Measurements from ENCODE around the gene OR13C9. TPM values are rescaled to one million over a fixed set of nuclear protein-coding genes. Genes with fewer than 3 reads are reported as not detected.

Gene OR13C9
- not detected in 5 replicates for total RNA-seq (2022; extraction: Qiagen RNA extraction)

GRCh38 chr9:104618104-104618503 lies at the start of gene OR13C9:
OR13C9 (minus strand) TSS chr9:104618204; CDS start chr9:104618204, 0 bp downstream.

GRCh38 chr9:104605527-104605926 lies 12.5 kb downstream of the OR13C9 start, which contains the start of gene OR13C2:
OR13C2 (minus strand) TSS chr9:104605627; CDS start chr9:104605627, 0 bp downstream.

GRCh38 chr9:104599313-104599712 lies 18.7 kb downstream of the OR13C9 start, which contains the start of gene OR13C5:
OR13C5 (minus strand) TSS chr9:104599413; CDS start chr9:104599413, 0 bp downstream.

GRCh38 chr9:104568868-104569267 lies 49.1 kb downstream of the OR13C9 start, which contains the start of gene OR13C8:
OR13C8 (plus strand) TSS chr9:104569168; CDS start chr9:104569168, 0 bp downstream.

Other genes with a start within 250 kb of the OR13C9 start
- gene OR13F1, start 113.9 kb downstream of the OR13C9 start, total RNA-seq (2022; extraction: Qiagen RNA extraction) = not detected in 5 replicates
- not detected in 5 replicates for gene OR13C4, start 91.0 kb downstream of the OR13C9 start, total RNA-seq (2022; extraction: Qiagen RNA extraction)
- gene OR13C3, start 81.3 kb downstream of the OR13C9 start, total RNA-seq (2022; extraction: Qiagen RNA extraction) = not detected in 5 replicates
- gene OR13C8, start 49.0 kb downstream of the OR13C9 start, total RNA-seq (2022; extraction: Qiagen RNA extraction) = not detected in 5 replicates
- gene OR13C5, start 18.8 kb downstream of the OR13C9 start, total RNA-seq (2022; extraction: Qiagen RNA extraction) = not detected in 5 replicates
- gene OR13C2, start 12.6 kb downstream of the OR13C9 start, total RNA-seq (2022; extraction: Qiagen RNA extraction) = not detected in 5 replicates
- not detected in 5 replicates for gene OR13D1, start 76.3 kb upstream of the OR13C9 start, total RNA-seq (2022; extraction: Qiagen RNA extraction)
- gene NIPSNAP3A, start 129.5 kb upstream of the OR13C9 start, total RNA-seq (2022; extraction: Qiagen RNA extraction) = 10.9 to 14.7 TPM (median 14.3 TPM) in 5 replicates
- 0.28 to 1.0 TPM (median 0.41 TPM) in 5 replicates for gene NIPSNAP3B, start 145.9 kb upstream of the OR13C9 start, total RNA-seq (2022; extraction: Qiagen RNA extraction)